Activated T-helper 2 cell treated with anti-CD3 and anti-CD28 coated beads, Interferon-gamma antibody, Interleukin-2, Interleukin-4, amounts not matched to agents 10 μg/mL and 5 μg/mL and 100 μg/mL, durations not matched to agents 14 hours and 24 hours and 36 hours (primary cell): ENCODE data around the gene SLC1A2. TPM values are rescaled to one million over a fixed set of nuclear protein-coding genes. Genes with fewer than 3 reads are reported as not detected.

Experiments used
- DNase-seq: peaks from one replicate; pipeline ENCODE4 v3.0.0; 2021; ENCODE audit warnings: low spot score
- H3K27ac Mint-ChIP-seq: one replicate; pipeline ENCODE4 v1.8.0; 2021; ENCODE audit warnings: mixed read lengths
- H3K27me3 Mint-ChIP-seq: one replicate; pipeline ENCODE4 v1.8.0; 2021; ENCODE audit warnings: low read depth, mixed read lengths
- H3K36me3 Mint-ChIP-seq: one replicate; pipeline ENCODE4 v1.8.0; 2021; ENCODE audit warnings: low read depth, mixed read lengths
- H3K4me1 Mint-ChIP-seq: one replicate; pipeline ENCODE4 v1.8.0; 2021; ENCODE audit warnings: low read depth, mixed read lengths
- H3K4me3 Mint-ChIP-seq: one replicate; pipeline ENCODE4 v1.8.0; 2021; ENCODE audit warnings: low read depth, mild to moderate bottlenecking, moderate library complexity, mixed read lengths
- H3K9me3 Mint-ChIP-seq: one replicate; pipeline ENCODE4 v1.8.0; 2021; ENCODE audit warnings: mixed read lengths
- intact Hi-C: fragments of 100-400 bp; cut with micrococcal nuclease; formaldehyde crosslinking; loops from one replicate; pipeline ENCODE4 v1.15.1; 2023
- total RNA-seq: library from RNA; stranded (reverse); gene quantifications from 2 replicates; pipeline ENCODE4 v1.2.3, GENCODE V29; 2022

The SLC1A2 gene
- total RNA-seq, 1 donor from 2014 or later, result not detected

GRCh38 chr11:35241531-35241930 is 177.8 kb downstream of the SLC1A2 start:
- Mint-ChIP-seq H3K4me3 (no peak overlapping the region), H3K4me1 (peaks cover 50% of the 10 kb centered on the region), H3K27ac (no peak overlapping the region), H3K36me3 (peaks cover 2% of the 10 kb centered on the region), H3K9me3 (no peaks in the 10 kb centered on the region), H3K27me3 (peaks cover 13% of the 10 kb centered on the region)
- intact Hi-C loops, result no loop called here
- DNase-seq, result no peak

GRCh38 chr11:35241083-35241482 is 178.3 kb downstream of the SLC1A2 start:
- Mint-ChIP-seq H3K27ac (no peak overlapping the region), H3K4me3 (no peak overlapping the region), H3K4me1 (peaks cover 55% of the 10 kb centered on the region), H3K27me3 (peaks cover 13% of the 10 kb centered on the region), H3K9me3 (no peaks in the 10 kb centered on the region), H3K36me3 (peaks cover 2% of the 10 kb centered on the region)
- intact Hi-C loops, result no loop called here
- DNase-seq, result no peak

- H3K27ac Mint-ChIP-seq, result no peak overlapping the region
- peaks cover under 1% of the 10 kb centered on the region for H3K9me3 Mint-ChIP-seq
- peaks cover 13% of the 10 kb centered on the region for H3K27me3 Mint-ChIP-seq
- H3K4me3 Mint-ChIP-seq, result no peak overlapping the region
- intact Hi-C loops, result loop anchor here (2.0 to 5.0 kb wide), 6 partner anchors 53 to 312 kb away; no protein-coding TSS in a partner anchor
- peaks cover 13% of the 10 kb centered on the region for H3K36me3 Mint-ChIP-seq
- H3K4me1 Mint-ChIP-seq, result peaks cover 67% of the 10 kb centered on the region
- DNase-seq, result no peak
Observed at GRCh38 chr11:35239471-35240075, 179.8 kb downstream of the SLC1A2 start.

GRCh38 chr11:35238882-35239281 is 180.5 kb downstream of the SLC1A2 start:
- Mint-ChIP-seq H3K27me3 (peaks cover 13% of the 10 kb centered on the region), H3K9me3 (peaks cover 7% of the 10 kb centered on the region), H3K4me1 (peaks cover 73% of the 10 kb centered on the region), H3K36me3 (peaks cover 20% of the 10 kb centered on the region), H3K4me3 (no peak overlapping the region), H3K27ac (no peak overlapping the region)
- no peak for DNase-seq
- intact Hi-C loops, result loop anchor here (2.0 to 5.0 kb wide), 6 partner anchors 53 to 312 kb away; no protein-coding TSS in a partner anchor

DNA sequence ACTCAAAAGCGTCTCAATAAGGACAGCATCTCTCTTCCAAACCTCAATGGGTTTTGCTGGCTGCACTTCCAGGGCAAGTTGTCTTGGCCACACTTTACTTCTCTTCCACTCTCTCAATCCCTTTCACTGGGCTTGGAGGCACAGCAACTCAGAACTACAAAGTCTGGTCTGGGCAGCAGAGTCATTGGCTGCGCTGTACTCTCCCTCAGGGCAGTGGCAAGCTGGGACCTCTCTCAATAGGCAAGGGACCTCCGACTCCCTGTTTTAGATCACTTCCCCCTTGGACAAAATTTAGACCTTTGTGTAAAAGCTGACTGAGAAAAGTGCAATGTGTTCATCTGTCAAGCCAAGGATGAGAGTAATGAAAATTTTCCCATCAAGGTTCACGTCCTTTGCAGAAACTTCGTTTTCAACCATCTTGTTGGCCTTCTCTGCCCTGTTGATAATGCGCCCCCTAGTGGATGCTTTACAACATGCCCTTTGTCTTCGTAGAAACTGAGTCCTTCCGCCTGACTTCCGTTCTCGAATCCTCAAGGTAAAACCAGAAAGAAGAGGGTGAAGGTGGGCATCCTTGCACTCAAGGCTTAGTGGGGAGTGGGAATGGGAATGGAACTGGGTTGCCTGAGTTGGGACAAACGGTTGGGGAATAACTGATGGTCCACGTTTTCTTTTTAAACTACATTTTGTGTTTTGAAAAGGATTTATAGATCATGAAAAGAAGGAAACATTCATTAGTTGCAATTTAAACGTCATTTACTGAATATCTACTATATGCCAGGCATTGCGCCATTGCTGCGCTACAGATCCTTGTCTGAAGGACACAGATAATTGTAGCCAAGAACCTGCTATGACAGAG is 181.3 kb downstream of the SLC1A2 start:
- Mint-ChIP-seq H3K27me3 (peaks cover 13% of the 10 kb centered on the region), H3K9me3 (peaks cover 12% of the 10 kb centered on the region), H3K4me1 (peaks cover 78% of the 10 kb centered on the region), H3K27ac (no peak overlapping the region), H3K4me3 (no peak overlapping the region), H3K36me3 (peaks cover 26% of the 10 kb centered on the region)
- intact Hi-C loops, result loop anchor here (2.0 to 5.0 kb wide), 7 partner anchors 54 to 311 kb away; no protein-coding TSS in a partner anchor
- DNase-seq, result peak; percentile 34

GRCh38 chr11:35237351-35237750 is 182.0 kb downstream of the SLC1A2 start:
- intact Hi-C loops, result loop anchor here (2.0 to 5.0 kb wide), 5 partner anchors 55 to 310 kb away; no protein-coding TSS in a partner anchor
- Mint-ChIP-seq H3K27ac (no peak overlapping the region), H3K4me1 (peaks cover 75% of the 10 kb centered on the region), H3K27me3 (peaks cover 13% of the 10 kb centered on the region), H3K9me3 (peaks cover 12% of the 10 kb centered on the region), H3K4me3 (no peak overlapping the region), H3K36me3 (peaks cover 31% of the 10 kb centered on the region)
- DNase-seq, result no peak

DNA sequence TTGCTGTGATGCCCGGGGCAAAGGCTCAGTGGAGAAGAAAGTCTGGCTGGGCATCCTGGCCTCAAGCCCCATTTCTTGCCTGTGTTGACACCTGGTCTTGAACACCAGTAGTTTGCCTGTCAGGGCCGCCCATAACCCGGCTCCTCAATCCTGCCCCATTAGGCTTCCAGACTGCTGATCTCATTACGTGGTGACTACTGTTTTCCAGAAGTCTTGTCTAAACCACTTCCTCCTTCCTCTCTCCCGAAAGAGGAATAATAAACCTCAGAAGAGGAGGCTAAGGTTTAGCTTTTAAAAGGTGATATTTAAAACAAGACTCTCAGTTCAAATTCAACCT is 182.7 kb downstream of the SLC1A2 start:
- peaks cover 12% of the 10 kb centered on the region for H3K9me3 Mint-ChIP-seq
- DNase-seq, result no peak
- no peak overlapping the region for H3K4me3 Mint-ChIP-seq
- H3K36me3 Mint-ChIP-seq, result peaks cover 39% of the 10 kb centered on the region
- intact Hi-C loops, result loop anchor here (1.0 to 5.0 kb wide), 6 partner anchors 56 to 309 kb away; no protein-coding TSS in a partner anchor
- H3K27me3 Mint-ChIP-seq, result peaks cover 13% of the 10 kb centered on the region
- H3K4me1 Mint-ChIP-seq, result peaks cover 72% of the 10 kb centered on the region
- H3K27ac Mint-ChIP-seq, result no peak overlapping the region

- Mint-ChIP-seq H3K27me3 (peaks cover 12% of the 10 kb centered on the region), H3K36me3 (peaks cover 44% of the 10 kb centered on the region), H3K27ac (peak overlapping the region; percentile 52), H3K4me1 (peaks cover 68% of the 10 kb centered on the region), H3K4me3 (peak overlapping the region; percentile 11), H3K9me3 (peaks cover 12% of the 10 kb centered on the region)
- DNase-seq, result peak; percentile 62
- intact Hi-C loops, result loop anchor here (1.0 to 5.0 kb wide), 6 partner anchors 56 to 309 kb away; no protein-coding TSS in a partner anchor
Observed at GRCh38 chr11:35235936-35236666, 183.3 kb downstream of the SLC1A2 start.

DNA sequence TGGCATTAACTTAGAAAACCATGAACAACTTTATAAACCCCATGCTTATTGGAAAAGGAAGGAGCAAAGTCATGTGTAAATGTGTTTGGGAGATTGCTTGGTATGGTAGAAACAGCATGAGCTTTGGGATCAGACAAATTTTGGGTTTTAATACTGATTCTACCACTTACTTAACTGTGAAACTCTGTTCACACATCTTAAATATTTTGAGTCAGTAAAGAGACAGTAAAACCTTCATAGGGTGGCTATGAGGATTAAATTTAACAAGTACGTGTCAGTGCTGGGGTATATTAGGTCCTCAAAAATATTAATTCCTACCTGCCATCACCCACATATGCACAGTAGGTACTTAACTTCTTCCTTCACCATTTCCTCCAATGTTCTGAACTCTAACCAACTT is 183.9 kb downstream of the SLC1A2 start:
- intact Hi-C loops, result loop anchor here (5.0 kb wide), 4 partner anchors 57 to 308 kb away; no protein-coding TSS in a partner anchor
- no peak overlapping the region for H3K4me3 Mint-ChIP-seq
- H3K9me3 Mint-ChIP-seq, result peaks cover 12% of the 10 kb centered on the region

DNA sequence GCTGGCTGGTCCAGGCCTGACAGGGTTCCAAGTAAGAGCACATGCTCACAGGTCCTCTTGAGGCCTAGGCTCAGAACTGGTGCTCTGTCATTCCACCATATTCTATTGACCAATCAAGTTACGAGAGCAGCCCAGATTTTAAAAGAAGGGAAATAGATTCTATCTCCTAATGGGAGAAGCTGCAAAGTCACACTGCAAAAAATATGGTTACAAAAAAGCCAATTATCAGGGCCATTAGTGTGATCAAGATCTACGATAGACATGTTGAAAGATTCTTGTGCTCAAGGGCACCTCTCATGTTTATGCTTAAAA is 184.2 kb downstream of the SLC1A2 start:
- no peak for DNase-seq
- peaks cover 5% of the 10 kb centered on the region for H3K27me3 Mint-ChIP-seq
- peaks cover 54% of the 10 kb centered on the region for H3K36me3 Mint-ChIP-seq
- H3K27ac Mint-ChIP-seq, result no peak overlapping the region
- H3K4me3 Mint-ChIP-seq, result no peak overlapping the region
- intact Hi-C loops, result loop anchor here (5.0 kb wide), 4 partner anchors 57 to 308 kb away; no protein-coding TSS in a partner anchor
- H3K9me3 Mint-ChIP-seq, result peaks cover 12% of the 10 kb centered on the region
- peaks cover 64% of the 10 kb centered on the region for H3K4me1 Mint-ChIP-seq

More for the DNA sequence above, 183.9 kb downstream of the SLC1A2 start:
- H3K4me1 Mint-ChIP-seq, result peaks cover 65% of the 10 kb centered on the region
- DNase-seq, result no peak
- H3K27me3 Mint-ChIP-seq, result peaks cover 7% of the 10 kb centered on the region
- no peak overlapping the region for H3K27ac Mint-ChIP-seq
- H3K36me3 Mint-ChIP-seq, result peaks cover 50% of the 10 kb centered on the region

- intact Hi-C loops, result loop anchor here (5.0 kb wide), 4 partner anchors 58 to 307 kb away; no protein-coding TSS in a partner anchor
- no peak overlapping the region for H3K27ac Mint-ChIP-seq
Observed at GRCh38 chr11:35234460-35235156, 184.8 kb downstream of the SLC1A2 start.

DNA sequence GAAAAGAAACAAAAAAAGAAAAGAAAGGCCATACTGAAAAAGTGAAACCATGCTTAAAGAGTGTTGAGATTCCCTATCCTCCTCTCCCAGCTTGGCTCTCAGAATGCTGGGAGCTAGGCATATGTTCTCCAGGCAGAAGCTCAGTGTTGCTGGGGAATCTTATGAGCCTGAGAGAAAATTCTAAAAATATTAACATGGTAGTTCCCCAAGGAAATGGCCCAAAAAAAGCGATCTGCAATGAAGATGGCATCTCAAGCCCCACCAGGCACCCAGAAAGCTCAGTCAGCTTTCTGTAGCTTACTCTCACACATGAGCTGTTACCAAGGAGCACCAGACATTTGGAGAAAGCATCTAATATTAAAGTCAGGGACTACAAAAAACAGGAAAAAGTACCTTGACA is 185.8 kb downstream of the SLC1A2 start:
- Mint-ChIP-seq H3K36me3 (peaks cover 70% of the 10 kb centered on the region), H3K27ac (no peak overlapping the region)

More at GRCh38 chr11:35234460-35235156, 184.8 kb downstream of the SLC1A2 start:
- no peak for DNase-seq
- Mint-ChIP-seq H3K36me3 (peaks cover 59% of the 10 kb centered on the region), H3K4me1 (peaks cover 60% of the 10 kb centered on the region), H3K27me3 (peaks cover 2% of the 10 kb centered on the region), H3K9me3 (peaks cover 12% of the 10 kb centered on the region), H3K4me3 (no peak overlapping the region)

More for the DNA sequence above, 185.8 kb downstream of the SLC1A2 start:
- Mint-ChIP-seq H3K9me3 (peaks cover 12% of the 10 kb centered on the region), H3K4me3 (no peak overlapping the region), H3K27me3 (no peaks in the 10 kb centered on the region), H3K4me1 (peaks cover 56% of the 10 kb centered on the region)
- intact Hi-C loops, result no loop called here
- DNase-seq, result no peak
